HG02840 (cell line): ENCODE results near the gene FERMT2.

ENCODE experiments used
- ATAC-seq: cut with Tn5 transposase; IDR thresholded peaks from one replicate; pipeline ENCODE4 v1.9.1; 2021; ENCODE audit warnings: mild to moderate bottlenecking, moderate library complexity, moderate number of reproducible peaks; ENCODE audit not compliant: unreplicated experiment, low FRiP score

The FERMT2 gene

GRCh38 chr14:52950898-52951680 is at the start of gene FERMT2:
Gene FERMT2 (minus strand): TSS chr14:52951050. CDS start chr14:52950568, 482 bp downstream.
- no peak for ATAC-seq

GRCh38 chr14:52998376-52999015 is 47.6 kb upstream of the FERMT2 start:
- no peak for ATAC-seq

GRCh38 chr14:52996493-52996892 is 45.6 kb upstream of the FERMT2 start:
- ATAC-seq, result no peak

- ATAC-seq, result no peak
These were observed 45.1 kb upstream of the FERMT2 start for GRCh38 chr14:52995998-52996397.

- no peak for ATAC-seq
These were observed 41.5 kb upstream of the FERMT2 start for GRCh38 chr14:52992236-52992870.

GRCh38 chr14:52988139-52988538 is 37.3 kb upstream of the FERMT2 start:
- no peak for ATAC-seq

- no peak for ATAC-seq
These were observed 36.7 kb upstream of the FERMT2 start for GRCh38 chr14:52987514-52987913.

GRCh38 chr14:52987042-52987441 is 36.2 kb upstream of the FERMT2 start:
- ATAC-seq, result no peak

- ATAC-seq, result no peak
These were observed 26.9 kb upstream of the FERMT2 start for GRCh38 chr14:52977798-52978197.

- no peak for ATAC-seq
These were observed 23.6 kb upstream of the FERMT2 start for GRCh38 chr14:52974406-52974805.

- no peak for ATAC-seq
These were observed 10.3 kb upstream of the FERMT2 start for GRCh38 chr14:52961060-52961639.

- no peak for ATAC-seq
These were observed 9.8 kb upstream of the FERMT2 start for GRCh38 chr14:52960627-52961026.

- ATAC-seq, result no peak
These were observed 3.7 kb upstream of the FERMT2 start for GRCh38 chr14:52954346-52955214.

GRCh38 chr14:52951681-52952554 is 1.1 kb upstream of the FERMT2 start:
- ATAC-seq, result no peak

- no peak for ATAC-seq
These were observed 396 bp downstream of the FERMT2 start for GRCh38 chr14:52950410-52950897.

- ATAC-seq, result no peak
These were observed 990 bp downstream of the FERMT2 start for GRCh38 chr14:52949711-52950409.

GRCh38 chr14:52949249-52949648 is 1.6 kb downstream of the FERMT2 start:
- ATAC-seq, result no peak

GRCh38 chr14:52948836-52949235 is 2.0 kb downstream of the FERMT2 start:
- ATAC-seq, result no peak

- no peak for ATAC-seq
These were observed 2.8 kb downstream of the FERMT2 start for GRCh38 chr14:52948039-52948438.
